K562 (cell line): ENCODE results near the gene FBXO11. TPM values are rescaled to one million over a fixed set of nuclear protein-coding genes. Genes with fewer than 3 reads are reported as not detected.

Experiments used
- GABPB1 ChIP-seq: sonication (generic); formaldehyde crosslinking; IDR thresholded peaks from 2 replicates; pipeline ENCODE4 v1.8.0; 2022; ENCODE audit warnings: mild to moderate bottlenecking, missing genetic modification reagents
- HLTF ChIP-seq: fragments of 450-650 bp; IDR thresholded peaks from 2 replicates; pipeline ENCODE4 v1.6.1; 2016
- MAX ChIP-seq: sonication (generic); formaldehyde crosslinking; IDR thresholded peaks from 2 replicates; pipeline ENCODE4 v1.9.0; 2022; ENCODE audit warnings: mild to moderate bottlenecking, missing genetic modification reagents
- MAZ ChIP-seq, 2 experiments: fragments of 450-650 bp in 1 of 2; sonication (generic) in 1 of 2; formaldehyde crosslinking; IDR thresholded peaks in 1 of 2; conservative IDR thresholded peaks in 1 of 2; 2 replicates each; pipeline versions ENCODE4 v1.4.0 to v1.5.0; 2020; ENCODE audit warnings: mild to moderate bottlenecking in 1 of 2, missing genetic modification reagents in 1 of 2
- MEF2A ChIP-seq: IDR thresholded peaks from 2 replicates; pipeline ENCODE4 v1.6.1; 2011; ENCODE audit warnings: low read depth, mild to moderate bottlenecking, low read length, moderate library complexity; ENCODE audit not compliant: control insufficient read depth
- MGA ChIP-seq: fragments of 450-650 bp; IDR thresholded peaks from 2 replicates; pipeline ENCODE4 v1.6.1; 2016; ENCODE audit warnings: mild to moderate bottlenecking, moderate library complexity
- POLR2B ChIP-seq: fragments of 450-650 bp; IDR thresholded peaks from 2 replicates; pipeline ENCODE4 v1.6.1; 2018; ENCODE audit warnings: low read depth; ENCODE audit not compliant: partially characterized antibody
- PURB ChIP-seq: sonication (generic); formaldehyde crosslinking; IDR thresholded peaks from 2 replicates; pipeline ENCODE4 v1.9.0; 2021; ENCODE audit warnings: low read depth, mild to moderate bottlenecking, missing genetic modification reagents
- SIN3B ChIP-seq: fragments of 450-650 bp; IDR thresholded peaks from 2 replicates; pipeline ENCODE4 v1.6.1; 2017; ENCODE audit warnings: low read depth, mild to moderate bottlenecking, moderate library complexity
- SNAPC5 ChIP-seq: fragments of 250-450 bp; sonication (Bioruptor Pico); IDR thresholded peaks from 2 replicates; pipeline ENCODE4 v1.8.0; 2021; ENCODE audit warnings: moderate library complexity, mild to moderate bottlenecking, inconsistent platforms
- TCFL5 ChIP-seq: fragments of 250-450 bp; sonication (Bioruptor Pico); conservative IDR thresholded peaks from 2 replicates; pipeline ENCODE4 v1.6.1; 2021; ENCODE audit warnings: mild to moderate bottlenecking, moderate library complexity, matching md5 sums
- ZFX ChIP-seq: sonication (generic); formaldehyde crosslinking; IDR thresholded peaks from 2 replicates; pipeline ENCODE4 v1.8.0; 2022; ENCODE audit warnings: mild to moderate bottlenecking, missing genetic modification reagents, moderate library complexity
- ZNF655 ChIP-seq: fragments of 250-450 bp; sonication (Bioruptor Pico); IDR thresholded peaks from 2 replicates; pipeline ENCODE4 v1.5.0; 2021
- polyA plus RNA-seq, 8 experiments: library from polyadenylated mRNA; depleted of rRNA in 4 of 8; stranded (reverse) in 5 of 8; unstranded in 3 of 8; fragments of >200 nt; fragmentation: Nextera tagmentation in 2 of 8; fragmentation: Illumina TruSeq in 1 of 8; extraction: Ambion mirVana in 2 of 8; extraction: Trizol in 1 of 8; gene quantifications; 2 replicates each; pipeline versions ENCODE4 v1.2.1 to v1.2.3, GENCODE V29; 2011 to 2014; ENCODE audit warnings: inconsistent platforms in 1 of 8, missing spikeins in 1 of 8
- total RNA-seq, 7 experiments: library from RNA; depleted of rRNA in 6 of 7; stranded (reverse); fragments of >200 nt in 6 of 7; fragmentation: Illumina TruSeq in 2 of 7; extraction: Trizol in 2 of 7; gene quantifications; 2 replicates each; pipeline versions ENCODE4 v1.2.1 to v1.2.3, GENCODE V29; 2011 to 2021; ENCODE audit warnings: low replicate concordance in 1 of 7

FBXO11 gene
- total and polyA plus RNA-seq, 9 of the 15 experiments (the other 6 are each of a cell fraction or from before 2014, with no cell fraction given) = 8.8 to 44.5 (median 24.1) TPM

- TF ChIP-seq MGA = no peak
- no peak for TF ChIP-seq ZNF655 (CRISPR knock-in tag)
- TF ChIP-seq HLTF = no peak
- TF ChIP-seq MAX = no peak
- TF ChIP-seq MAZ (CRISPR knock-in tag; conservative IDR thresholded peaks at IDR 0.05 in 1 of 2, IDR thresholded peaks at IDR 0.05 in 1 of 2) = 0 out of 4 replicates have a peak, but pooled peaks of 1 of the 2 experiments have one; percentile 23
- no peak for TF ChIP-seq POLR2B
- peak; percentile 73 for TF ChIP-seq ZFX (CRISPR knock-in tag)
- no peak for TF ChIP-seq MEF2A
- no peak for TF ChIP-seq PURB (CRISPR knock-in tag)
- peak; percentile 37; the same call in 1 of the 2 replicates for TF ChIP-seq GABPB1 (CRISPR knock-in tag)
- no peak for TF ChIP-seq SNAPC5 (CRISPR knock-in tag)
- no peak for TF ChIP-seq TCFL5 (CRISPR knock-in tag)
- no peak for TF ChIP-seq SIN3B
Measured at GRCh38 chr2:47905386-47906156, 727 bp downstream of the FBXO11 start (continued).
